Uterus (tissue), 2 donors: ENCODE data around the gene VPS37C.
A peak's percentile ranks its signal among the peaks of the same experiment; 100 is the strongest.

Experiments
- CTCF ChIP-seq, 4 experiments: fragments of 200-600 bp in 2 of 4; fragments of 450-650 bp in 2 of 4; sonication (generic) in 2 of 4; IDR thresholded peaks; one replicate each; pipeline ENCODE4 v1.5.1; 2016 to 2019; ENCODE audit warnings: antibody characterized with exemption in 4 of 4, mild to moderate bottlenecking in 2 of 4, moderate library complexity in 1 of 4
- POLR2A ChIP-seq, 2 donors: fragments of 450-650 bp; IDR thresholded peaks; one replicate each; pipeline ENCODE4 v1.6.1; 2016; ENCODE audit warnings: antibody characterized with exemption in 2 of 2, mild to moderate bottlenecking in 1 of 2, moderate library complexity in 1 of 2

- peak; percentile 76 to 88 (median 84) for TF ChIP-seq CTCF (IDR thresholded peaks at IDR 0.05)
- TF ChIP-seq POLR2A (IDR thresholded peaks at IDR 0.05) = no peak
Measured at GRCh38 chr11:61187505-61188130, 26.4 kb upstream of the VPS37C start.
